Choroid plexus epithelial cell (primary cell): Measurements from ENCODE around the gene CMTM2.
A peak's percentile ranks its signal among the peaks of the same experiment; 100 is the strongest.

Source experiments
- DNase-seq: peaks from one replicate; pipeline ENCODE4 v3.0.0-alpha.2; 2010; ENCODE audit warnings: low read depth
- H3K4me3 ChIP-seq: 2 replicates; pipeline ENCODE4 v1.5.1; 2011; ENCODE audit warnings: low read depth, mild to moderate bottlenecking, control low read depth, low read length, moderate library complexity
- CTCF ChIP-seq: conservative IDR thresholded peaks from 2 replicates; pipeline ENCODE4 v1.5.1; 2011; ENCODE audit warnings: low read depth, mild to moderate bottlenecking, control low read depth, inconsistent platforms, low read length, moderate library complexity

Gene CMTM2

GRCh38 chr16:66578651-66579531, at the start of gene CMTM2:
Gene CMTM2 (plus strand): TSS chr16:66579463. CDS start chr16:66579608, 145 bp downstream.
- peak; percentile 30 for DNase-seq
- no peak for TF ChIP-seq CTCF
- peak within 1 kb of the TSS; percentile 37 for H3K4me3 ChIP-seq

- no peak overlapping the region for H3K4me3 ChIP-seq
- TF ChIP-seq CTCF, result no peak
- no peak for DNase-seq
These were observed 49.8 kb upstream of the CMTM2 start for GRCh38 chr16:66529475-66529874.

GRCh38 chr16:66534376-66534799, 44.9 kb upstream of the CMTM2 start:
- H3K4me3 ChIP-seq, result no peak overlapping the region
- no peak for DNase-seq
- TF ChIP-seq CTCF, result no peak

- H3K4me3 ChIP-seq, result no peak overlapping the region
- no peak for TF ChIP-seq CTCF
- DNase-seq, result no peak
These were observed 42.7 kb upstream of the CMTM2 start for GRCh38 chr16:66536525-66536924.

- DNase-seq, result no peak
- H3K4me3 ChIP-seq, result no peak overlapping the region
- TF ChIP-seq CTCF, result no peak
These were observed 42.0 kb upstream of the CMTM2 start for GRCh38 chr16:66537236-66537635.

- H3K4me3 ChIP-seq, result no peak overlapping the region
- DNase-seq, result no peak
- no peak for TF ChIP-seq CTCF
These were observed 40.4 kb upstream of the CMTM2 start for GRCh38 chr16:66538910-66539309.
